Measurements from ENCODE around the gene CDK8. TPM values are rescaled to one million over a fixed set of nuclear protein-coding genes. Genes with fewer than 3 reads are reported as not detected.
A peak's percentile ranks its signal among the peaks of the same experiment; 100 is the strongest.

The CDK8 gene
- total and polyA plus RNA-seq, 9 of the 15 experiments (the other 6 are each of a cell fraction or from before 2014, with no cell fraction given) = 11.3 to 33.7 (median 20.3) TPM

DNA sequence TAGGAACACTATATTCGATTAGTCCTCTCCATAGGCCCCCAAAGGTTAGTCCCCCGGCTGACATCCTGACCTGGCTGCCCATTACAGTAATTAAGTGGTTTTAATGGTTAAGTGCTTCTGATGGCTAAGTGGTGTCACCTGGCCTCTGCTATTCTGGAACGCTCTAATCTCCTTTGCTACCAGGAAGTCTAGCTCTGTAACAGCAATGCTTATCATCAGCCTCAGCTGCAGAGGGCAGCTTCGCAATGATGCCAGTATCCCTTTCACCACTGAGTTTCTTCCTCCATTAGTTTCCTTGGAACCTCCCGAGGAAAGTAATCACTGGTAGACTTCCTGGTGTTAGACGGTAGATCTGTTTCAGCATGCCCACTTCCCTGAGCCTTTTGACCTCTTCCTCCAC lies 23.2 kb upstream of the CDK8 start:
- H3K79me2 ChIP-seq (ENCODE audit: control insufficient read depth, insufficient read depth, low read length) = no peaks in the 10 kb centered on the region
- intact Hi-C loops (cut with micrococcal nuclease) = no loop called here
- BruUV-seq (replicated peaks) = no TSS peak

GRCh38 chr13:26236296-26236695 lies 17.6 kb upstream of the CDK8 start:
- BruUV-seq (replicated peaks) = no TSS peak
- no peak overlapping the region for H2AFZ ChIP-seq (ENCODE audit: low read depth, low read length)
- H3K4me3 ChIP-seq = no peak overlapping the region
- ChIA-PET CTCF (ENCODE audit: low intra/inter-chr PET ratio) (no interaction called here), POLR2A (interaction anchor here (0.9 to 1.2 kb wide), 2 partner anchors 15 to 138 kb away, joined by 3 read pairs; no protein-coding TSS in a partner anchor)
- no peaks in the 10 kb centered on the region for H3K27me3 ChIP-seq (ENCODE audit: control insufficient read depth in 2 of 2, insufficient read depth in 2 of 2, low read length in 2 of 2)
- in situ Hi-C loops (cut with MboI) = no loop called here
- no peaks in the 10 kb centered on the region for H3K36me3 ChIP-seq (ENCODE audit: control insufficient read depth, insufficient read depth, low read length)
- FAIRE-seq (no peak), DNase-seq (ENCODE audit: extremely low read depth in 1 of 4, low spot score in 3 of 4) (no peak), ATAC-seq (no peak)
- H3K9me3 ChIP-seq (replicated peaks; ENCODE audit: control insufficient read depth, insufficient read depth, low read depth, low read length) = no peaks in the 10 kb centered on the region
- H3K9ac ChIP-seq (ENCODE audit: insufficient read depth in 1 of 2, low read depth in 2 of 2, low read length in 2 of 2) = no peak overlapping the region
- 0% methylated on average over 1 of the region's 1 CpG for whole genome bisulfite sequencing (ENCODE audit: insufficient coverage, low coverage, missing lambda C conversion rate)
- no peak overlapping the region for H3K4me2 ChIP-seq (ENCODE audit: insufficient read depth, low read length)
- no peak overlapping the region for H3K27ac ChIP-seq (ENCODE audit: extremely low read depth, low read depth, low read length)
- H3K9me1 ChIP-seq (ENCODE audit: control insufficient read depth, insufficient read depth, low read length) = no peaks in the 10 kb centered on the region
- no peaks in the 10 kb centered on the region for H3K79me2 ChIP-seq (ENCODE audit: control insufficient read depth, insufficient read depth, low read length)
- intact Hi-C loops (cut with micrococcal nuclease) = no loop called here
- no peaks in the 10 kb centered on the region for H3K4me1 ChIP-seq (replicated peaks in 1 of 2; ENCODE audit: control insufficient read depth in 2 of 2, insufficient read depth in 2 of 2, low read length in 2 of 2)
- H4K20me1 ChIP-seq (replicated peaks; ENCODE audit: control insufficient read depth, insufficient read depth, low read length) = no peaks in the 10 kb centered on the region
- TF ChIP-seq, protein P1, sequence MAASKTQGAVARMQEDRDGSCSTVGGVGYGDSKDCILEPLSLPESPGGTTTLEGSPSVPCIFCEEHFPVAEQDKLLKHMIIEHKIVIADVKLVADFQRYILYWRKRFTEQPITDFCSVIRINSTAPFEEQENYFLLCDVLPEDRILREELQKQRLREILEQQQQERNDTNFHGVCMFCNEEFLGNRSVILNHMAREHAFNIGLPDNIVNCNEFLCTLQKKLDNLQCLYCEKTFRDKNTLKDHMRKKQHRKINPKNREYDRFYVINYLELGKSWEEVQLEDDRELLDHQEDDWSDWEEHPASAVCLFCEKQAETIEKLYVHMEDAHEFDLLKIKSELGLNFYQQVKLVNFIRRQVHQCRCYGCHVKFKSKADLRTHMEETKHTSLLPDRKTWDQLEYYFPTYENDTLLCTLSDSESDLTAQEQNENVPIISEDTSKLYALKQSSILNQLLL (CRISPR knock-in tag; IDR thresholded peaks at IDR 0.05; ENCODE audit: borderline replicate concordance) = no peak
- TF ChIP-seq, protein P2, sequence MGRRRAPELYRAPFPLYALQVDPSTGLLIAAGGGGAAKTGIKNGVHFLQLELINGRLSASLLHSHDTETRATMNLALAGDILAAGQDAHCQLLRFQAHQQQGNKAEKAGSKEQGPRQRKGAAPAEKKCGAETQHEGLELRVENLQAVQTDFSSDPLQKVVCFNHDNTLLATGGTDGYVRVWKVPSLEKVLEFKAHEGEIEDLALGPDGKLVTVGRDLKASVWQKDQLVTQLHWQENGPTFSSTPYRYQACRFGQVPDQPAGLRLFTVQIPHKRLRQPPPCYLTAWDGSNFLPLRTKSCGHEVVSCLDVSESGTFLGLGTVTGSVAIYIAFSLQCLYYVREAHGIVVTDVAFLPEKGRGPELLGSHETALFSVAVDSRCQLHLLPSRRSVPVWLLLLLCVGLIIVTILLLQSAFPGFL (CRISPR knock-in tag; IDR thresholded peaks at IDR 0.05) = no peak
- TF ChIP-seq, protein P3, sequence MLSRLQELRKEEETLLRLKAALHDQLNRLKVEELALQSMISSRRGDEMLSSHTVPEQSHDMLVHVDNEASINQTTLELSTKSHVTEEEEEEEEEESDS (CRISPR knock-in tag; IDR thresholded peaks at IDR 0.05) = no peak
- TF ChIP-seq SIN3A (IDR thresholded peaks at IDR 0.05; ENCODE audit: borderline replicate concordance in 2 of 2, control insufficient read depth in 1 of 2, low read depth in 2 of 2, low read length in 2 of 2) (no peak), ZNF232 (CRISPR knock-in tag; IDR thresholded peaks at IDR 0.05) (no peak), ZNF696 (CRISPR knock-in tag; conservative IDR thresholded peaks at IDR 0.05) (no peak)
- TF ChIP-seq, protein P4, sequence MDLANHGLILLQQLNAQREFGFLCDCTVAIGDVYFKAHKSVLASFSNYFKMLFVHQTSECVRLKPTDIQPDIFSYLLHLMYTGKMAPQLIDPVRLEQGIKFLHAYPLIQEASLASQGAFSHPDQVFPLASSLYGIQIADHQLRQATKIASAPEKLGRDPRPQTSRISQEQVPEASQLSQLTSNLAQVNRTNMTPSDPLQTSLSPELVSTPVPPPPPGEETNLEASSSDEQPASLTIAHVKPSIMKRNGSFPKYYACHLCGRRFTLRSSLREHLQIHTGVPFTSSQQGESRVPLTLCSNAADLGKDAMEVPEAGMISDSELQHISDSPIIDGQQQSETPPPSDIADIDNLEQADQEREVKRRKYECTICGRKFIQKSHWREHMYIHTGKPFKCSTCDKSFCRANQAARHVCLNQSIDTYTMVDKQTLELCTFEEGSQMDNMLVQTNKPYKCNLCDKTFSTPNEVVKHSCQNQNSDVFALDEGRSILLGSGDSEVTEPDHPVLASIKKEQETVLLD (IDR thresholded peaks at IDR 0.05) = no peak

More for the DNA sequence above, 23.2 kb upstream of the CDK8 start:
- Histone ChIP-seq H4K20me1 (replicated peaks; ENCODE audit: control insufficient read depth, insufficient read depth, low read length) (no peaks in the 10 kb centered on the region), H3K9me1 (ENCODE audit: control insufficient read depth, insufficient read depth, low read length) (no peaks in the 10 kb centered on the region), H3K9ac (ENCODE audit: insufficient read depth in 1 of 2, low read depth in 2 of 2, low read length in 2 of 2) (no peak overlapping the region), H3K4me2 (ENCODE audit: insufficient read depth, low read length) (no peak overlapping the region), H2AFZ (ENCODE audit: low read depth, low read length) (no peak overlapping the region), H3K4me1 (replicated peaks in 1 of 2; ENCODE audit: control insufficient read depth in 2 of 2, insufficient read depth in 2 of 2, low read length in 2 of 2) (peaks cover 8 to 12% of the 10 kb centered on the region in 2 experiments; a peak in 4 of 5 replicates), H3K27ac (ENCODE audit: extremely low read depth, low read depth, low read length) (no peak overlapping the region), H3K36me3 (ENCODE audit: control insufficient read depth, insufficient read depth, low read length) (no peaks in the 10 kb centered on the region), H3K27me3 (ENCODE audit: control insufficient read depth in 2 of 2, insufficient read depth in 2 of 2, low read length in 2 of 2) (no peaks in the 10 kb centered on the region), H3K9me3 (replicated peaks; ENCODE audit: control insufficient read depth, insufficient read depth, low read depth, low read length) (no peaks in the 10 kb centered on the region), H3K4me3 (no peak overlapping the region)
- ChIA-PET POLR2A (interaction anchor here (0.7 to 1.3 kb wide), 2 partner anchors 9 to 408 kb away, joined by 3 to 4 read pairs; partner anchors contain the start of gene RNF6), CTCF (ENCODE audit: low intra/inter-chr PET ratio) (no interaction called here)
- in situ Hi-C loops (cut with MboI) = no loop called here
- FAIRE-seq (no peak), ATAC-seq (no peak), DNase-seq (ENCODE audit: extremely low read depth in 1 of 4, low spot score in 3 of 4) (no peak)
- WGBS (ENCODE audit: insufficient coverage, low coverage, missing lambda C conversion rate) = 20% methylated on average over 5 of the region's 6 CpGs
- TF ChIP-seq, protein P5, sequence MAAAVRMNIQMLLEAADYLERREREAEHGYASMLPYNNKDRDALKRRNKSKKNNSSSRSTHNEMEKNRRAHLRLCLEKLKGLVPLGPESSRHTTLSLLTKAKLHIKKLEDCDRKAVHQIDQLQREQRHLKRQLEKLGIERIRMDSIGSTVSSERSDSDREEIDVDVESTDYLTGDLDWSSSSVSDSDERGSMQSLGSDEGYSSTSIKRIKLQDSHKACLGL (CRISPR knock-in tag; IDR thresholded peaks at IDR 0.05; ENCODE audit: borderline replicate concordance, poor library complexity, severe bottlenecking) = no peak
- TF ChIP-seq SMARCA5 (IDR thresholded peaks at IDR 0.05) (no peak), CBFA2T3 (IDR thresholded peaks at IDR 0.05) (peak; percentile 18; the same call in 1 of the 2 replicates)

All from K562 (cell line).